OCI-M2 (cell line): ENCODE measurements around the gene OOSP2.
"Not testable (repeated sequence)": the region's sequence is repeated elsewhere in the genome, so short reads cannot be mapped to it uniquely, and the experiment has no call there.

Experiments
- DNase-seq: peaks from one replicate; lab custom pipeline; 2025; ENCODE audit not compliant: unreplicated experiment; lab: John Stamatoyannopoulos, UW

The OOSP2 gene

GRCh38 chr11:60040109-60040508 is at the start of gene OOSP2:
OOSP2 (plus strand) TSS chr11:60040409; CDS start chr11:60040460, 51 bp downstream.
- no peak for DNase-seq

- DNase-seq = no peak
These were observed 49.8 kb upstream of the OOSP2 start for GRCh38 chr11:59990421-59990820.

GRCh38 chr11:59992425-59992824 is 47.8 kb upstream of the OOSP2 start:
- no peak for DNase-seq

- DNase-seq = no peak
These were observed 42.4 kb upstream of the OOSP2 start for GRCh38 chr11:59997800-59998199.

- DNase-seq = no peak
These were observed 40.5 kb upstream of the OOSP2 start for GRCh38 chr11:59999691-60000090.

GRCh38 chr11:60003729-60004128 is 36.5 kb upstream of the OOSP2 start:
- no peak for DNase-seq

- no peak for DNase-seq
These were observed 34.8 kb upstream of the OOSP2 start for GRCh38 chr11:60005360-60005759.

GRCh38 chr11:60016881-60017280 is 23.3 kb upstream of the OOSP2 start, which contains the start of gene OOSP4B:
OOSP4B (plus strand) TSS chr11:60017181.
- DNase-seq = no peak

- no peak for DNase-seq
These were observed 22.2 kb upstream of the OOSP2 start for GRCh38 chr11:60018058-60018457.

- not testable (repeated sequence) for DNase-seq
These were observed 19.8 kb upstream of the OOSP2 start for GRCh38 chr11:60020376-60020775.

GRCh38 chr11:60029015-60029632 is 11.1 kb upstream of the OOSP2 start:
- DNase-seq = no peak

GRCh38 chr11:60050422-60050821 is 10.2 kb downstream of the OOSP2 start:
- DNase-seq = not testable (repeated sequence)

- not testable (repeated sequence) for DNase-seq
These were observed 10.6 kb downstream of the OOSP2 start for GRCh38 chr11:60050839-60051238.

- DNase-seq = no peak
These were observed 16.2 kb downstream of the OOSP2 start, which contains the start of gene MS4A3 for GRCh38 chr11:60056349-60056969. MS4A3 (plus strand) TSS chr11:60056665; CDS start chr11:60061161, 4,496 bp downstream.

GRCh38 chr11:60059052-60059451 is 18.8 kb downstream of the OOSP2 start:
- DNase-seq = no peak

- no peak for DNase-seq
These were observed 19.5 kb downstream of the OOSP2 start for GRCh38 chr11:60059521-60060240.

- no peak for DNase-seq
These were observed 23.9 kb downstream of the OOSP2 start for GRCh38 chr11:60064111-60064510.

- no peak for DNase-seq
These were observed 25.6 kb downstream of the OOSP2 start for GRCh38 chr11:60065801-60066200.

GRCh38 chr11:60069450-60069849 is 29.2 kb downstream of the OOSP2 start:
- no peak for DNase-seq

GRCh38 chr11:60071644-60072043 is 31.4 kb downstream of the OOSP2 start:
- DNase-seq = not testable (repeated sequence)

GRCh38 chr11:60077216-60077817 is 37.1 kb downstream of the OOSP2 start:
- DNase-seq = no peak

- DNase-seq = no peak
These were observed 37.8 kb downstream of the OOSP2 start for GRCh38 chr11:60077981-60078380.
